Retina (tissue), 1 donor: ENCODE data around the gene KDM1B.
A peak's percentile ranks its signal among the peaks of the same experiment; 100 is the strongest.
"Not testable (repeated sequence)": the region's sequence is repeated elsewhere in the genome, so short reads cannot be mapped to it uniquely, and the experiment has no call there.

Source experiments
- DNase-seq: peaks from one replicate; pipeline ENCODE4 v3.0.0-alpha.2; 2016

The KDM1B gene

GRCh38 chr6:18151391-18151790, 3.8 kb upstream of the KDM1B start:
- not testable (repeated sequence) for DNase-seq

DNA sequence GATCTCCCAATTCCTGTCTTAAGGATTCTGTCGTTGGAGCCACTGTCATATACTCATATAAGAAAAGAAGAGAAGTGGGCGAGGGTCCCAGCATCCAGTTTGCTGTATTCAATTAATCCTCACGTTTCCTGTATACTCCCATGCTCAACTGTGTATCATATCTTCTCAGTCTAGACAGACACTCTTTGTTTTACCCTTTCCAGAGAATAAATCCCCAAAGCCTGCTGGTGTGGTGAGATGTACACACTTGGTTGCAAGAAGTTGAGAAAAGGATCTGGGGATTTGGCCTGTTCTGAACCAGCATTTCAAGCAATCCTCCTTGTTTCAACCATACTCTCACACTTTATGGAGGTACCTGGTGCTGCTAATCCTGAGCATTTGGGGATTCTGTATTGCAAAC, 3.4 kb upstream of the KDM1B start:
- no peak for DNase-seq

GRCh38 chr6:18153311-18153703, 1.9 kb upstream of the KDM1B start:
- no peak for DNase-seq

DNA sequence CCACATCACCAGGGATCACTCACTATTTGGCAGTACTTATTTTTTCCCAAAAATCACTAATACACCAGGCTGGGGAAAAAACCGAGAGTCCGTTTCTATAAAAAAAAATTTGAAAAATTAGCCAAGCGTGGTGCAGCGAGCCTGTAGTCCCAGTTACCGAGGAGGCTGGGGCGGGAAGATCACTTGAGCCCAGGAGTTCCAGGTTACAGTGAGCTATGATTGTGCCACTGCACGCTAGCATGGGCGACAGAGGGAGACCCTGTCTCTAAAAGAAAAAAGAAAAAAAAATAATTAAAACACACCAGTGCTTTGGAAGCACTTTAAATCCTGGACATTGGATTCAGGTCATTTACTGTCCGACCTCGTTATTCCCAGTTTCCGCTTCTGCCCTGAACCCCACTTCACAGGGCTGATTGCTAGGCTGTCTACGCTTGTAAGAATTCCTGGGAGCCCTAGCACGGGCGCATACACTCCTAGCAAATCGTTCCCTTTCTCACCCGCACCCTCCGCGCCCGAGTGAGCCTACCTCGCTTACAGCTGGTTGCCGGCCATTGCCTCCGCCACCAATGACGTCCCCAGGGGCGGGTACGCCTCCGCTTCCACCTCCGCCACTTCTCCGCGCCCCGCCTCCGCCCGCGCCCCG, 594 bp upstream of the KDM1B start, which contains the start of gene TPMT:
Gene TPMT, minus strand, starts transcription at position 571 of the 643 bp plus-strand sequence. CDS start 5,950 bp downstream, outside the sequence.
- DNase-seq = peak; percentile 89

DNA sequence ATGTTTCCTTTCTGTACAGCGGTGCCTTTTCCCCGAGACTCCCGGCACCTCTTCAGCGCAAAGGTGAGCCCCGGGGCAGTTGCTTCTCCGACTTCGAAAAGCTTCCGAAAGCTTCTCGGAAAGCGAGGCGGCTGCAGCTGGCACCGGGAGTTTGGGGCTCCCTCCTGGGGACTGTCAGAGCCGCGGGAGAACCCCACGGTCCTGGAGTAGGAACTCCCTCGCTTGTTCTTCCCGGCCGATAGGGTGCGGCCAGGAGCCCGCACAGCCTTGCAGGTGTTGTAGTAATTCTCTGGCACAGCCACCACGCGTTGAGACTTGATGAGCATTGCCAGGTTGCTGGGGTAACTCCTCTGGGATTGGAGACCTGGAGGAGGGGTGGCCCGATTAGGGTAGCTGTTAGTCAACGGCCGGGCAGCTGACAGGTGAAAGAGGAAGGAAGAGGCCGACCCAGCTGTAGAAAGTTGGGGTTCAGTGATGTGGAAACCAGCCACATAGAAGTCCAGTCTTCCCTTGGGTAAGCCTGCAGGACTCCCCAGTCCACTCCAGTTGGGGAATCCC, 721 bp downstream of the KDM1B start:
- DNase-seq = peak; percentile 75

DNA sequence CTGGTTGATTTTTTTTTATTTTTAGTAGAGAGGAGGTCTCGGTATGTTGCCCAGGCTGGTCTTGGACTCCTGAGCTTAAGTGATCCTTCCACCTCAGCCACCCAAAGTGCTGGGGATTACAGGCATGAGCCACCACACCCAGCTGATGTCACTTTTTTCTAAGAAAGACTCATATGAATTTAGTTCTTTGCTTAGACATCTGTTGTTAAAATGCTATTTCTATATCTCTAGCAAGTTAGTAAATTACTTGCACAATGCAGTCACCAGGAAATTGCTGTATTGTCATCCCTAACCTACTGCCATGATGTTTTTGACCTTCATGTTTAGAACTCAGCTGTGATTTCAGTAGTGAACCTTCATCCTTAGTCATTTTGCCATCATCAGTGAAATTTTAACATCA, 5.7 kb downstream of the KDM1B start:
- DNase-seq = no peak

DNA sequence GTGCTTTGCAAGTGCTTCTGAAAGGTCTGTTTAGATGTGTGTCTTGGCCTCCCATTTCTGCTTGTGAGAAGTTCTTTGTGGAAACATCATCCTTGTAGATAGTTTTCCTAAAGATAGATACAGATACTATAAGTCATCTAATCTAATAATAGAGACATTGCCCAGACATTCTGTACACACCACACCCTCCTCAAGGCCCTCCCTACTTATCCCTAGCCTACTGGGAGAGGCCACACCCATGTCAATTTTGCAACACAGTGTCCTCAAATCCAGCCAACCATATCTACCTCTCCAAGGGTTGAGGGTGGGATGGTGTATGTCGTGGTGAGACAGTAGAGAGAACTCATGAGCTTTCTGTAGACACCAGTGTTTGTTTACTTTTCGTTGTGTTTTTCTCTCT, 6.2 kb downstream of the KDM1B start:
- no peak for DNase-seq

GRCh38 chr6:18162401-18162800, 7.2 kb downstream of the KDM1B start:
- DNase-seq = no peak

GRCh38 chr6:18165751-18166150, 10.5 kb downstream of the KDM1B start:
- no peak for DNase-seq

DNA sequence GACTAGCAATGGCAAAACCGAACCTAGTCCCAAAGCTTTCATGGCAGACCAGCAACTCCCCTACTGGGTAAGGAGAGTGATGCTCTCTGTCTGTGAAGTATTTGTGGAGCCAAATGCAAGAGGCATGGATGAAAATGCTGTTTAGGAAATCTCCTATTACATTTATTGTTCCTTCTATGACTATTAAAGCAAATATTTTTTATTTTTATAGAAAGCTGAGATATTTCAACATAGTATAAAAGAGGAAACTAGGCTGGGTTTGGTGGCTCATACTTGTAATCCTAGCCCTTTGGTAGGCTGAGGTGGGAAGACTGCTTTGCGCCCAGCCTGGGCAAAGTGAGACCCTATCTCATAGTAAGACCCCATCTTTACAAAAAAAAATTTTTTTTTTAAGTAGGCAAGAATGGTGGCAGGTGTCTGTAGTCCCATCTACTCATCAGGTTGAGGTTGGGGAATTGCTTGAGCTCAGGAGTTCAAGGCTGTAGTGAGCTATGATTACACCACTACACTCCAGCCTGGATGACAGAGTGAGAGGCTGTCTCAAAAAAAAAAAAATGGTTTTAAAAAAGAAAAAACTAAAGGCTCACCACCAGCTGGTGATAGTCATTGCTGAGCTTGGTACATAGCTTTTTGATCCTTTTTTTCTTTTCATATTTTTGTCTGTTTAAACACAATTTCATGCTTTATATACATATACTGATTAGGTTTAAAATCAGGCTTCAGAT, 11.3 kb downstream of the KDM1B start:
- DNase-seq = no peak

- no peak for DNase-seq
Measured at GRCh38 chr6:18168264-18168663, 13.0 kb downstream of the KDM1B start.

- DNase-seq = no peak
Measured at GRCh38 chr6:18171871-18172270, 16.6 kb downstream of the KDM1B start.

- DNase-seq = not testable (repeated sequence)
Measured at GRCh38 chr6:18176198-18176597, 21.0 kb downstream of the KDM1B start.

GRCh38 chr6:18177286-18177965, 22.2 kb downstream of the KDM1B start:
- DNase-seq = no peak

- no peak for DNase-seq
Measured at GRCh38 chr6:18178960-18179615, 23.9 kb downstream of the KDM1B start.

DNA sequence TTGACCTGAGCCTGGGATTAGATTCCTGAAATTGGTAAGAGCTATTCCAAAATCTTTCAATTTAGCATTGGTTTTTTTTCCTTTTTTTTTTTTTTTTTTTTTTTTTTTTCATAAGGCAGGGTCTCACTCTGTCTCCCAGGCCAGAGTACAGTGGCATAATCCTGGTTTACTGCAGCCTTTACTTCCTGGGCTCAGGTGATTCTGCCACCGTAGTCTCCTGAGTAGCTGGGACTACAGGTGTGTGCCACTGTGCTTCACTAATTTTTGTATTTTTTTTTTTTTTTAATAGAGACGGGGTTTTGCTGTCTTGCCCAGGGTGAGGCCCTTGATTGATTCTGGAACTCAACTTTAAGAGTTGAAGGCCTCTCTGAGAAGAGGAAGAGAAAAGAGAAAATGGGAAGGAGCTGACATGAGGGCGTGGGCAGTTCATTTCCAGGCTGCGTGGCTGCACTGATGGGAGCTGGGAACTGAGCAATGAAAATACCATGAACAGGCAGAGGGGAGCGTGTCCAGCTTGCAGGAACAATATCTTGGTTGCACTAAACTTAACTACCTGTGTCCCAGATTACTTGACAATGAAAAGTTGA, 24.6 kb downstream of the KDM1B start:
- DNase-seq = no peak

GRCh38 chr6:18182568-18182967, 27.3 kb downstream of the KDM1B start:
- no peak for DNase-seq

DNA sequence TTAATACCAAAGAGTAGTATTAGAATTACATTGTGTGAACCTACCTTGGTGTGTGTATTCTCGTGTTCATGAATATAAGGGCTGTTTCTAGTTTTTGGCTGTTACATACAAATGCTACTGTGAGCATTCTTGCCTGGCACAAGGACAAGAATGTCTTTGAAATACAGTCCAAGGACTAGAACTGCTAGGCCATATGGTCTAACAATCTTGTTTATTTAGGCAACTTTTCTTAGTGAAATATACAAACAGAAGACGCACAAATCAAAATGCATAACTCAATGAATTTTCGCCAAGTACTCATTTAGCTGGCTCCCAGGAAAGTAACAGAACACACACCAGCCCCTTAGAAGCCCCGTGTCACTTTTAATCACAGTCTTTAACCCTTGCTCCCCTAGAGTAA, 28.5 kb downstream of the KDM1B start:
- DNase-seq = no peak

DNA sequence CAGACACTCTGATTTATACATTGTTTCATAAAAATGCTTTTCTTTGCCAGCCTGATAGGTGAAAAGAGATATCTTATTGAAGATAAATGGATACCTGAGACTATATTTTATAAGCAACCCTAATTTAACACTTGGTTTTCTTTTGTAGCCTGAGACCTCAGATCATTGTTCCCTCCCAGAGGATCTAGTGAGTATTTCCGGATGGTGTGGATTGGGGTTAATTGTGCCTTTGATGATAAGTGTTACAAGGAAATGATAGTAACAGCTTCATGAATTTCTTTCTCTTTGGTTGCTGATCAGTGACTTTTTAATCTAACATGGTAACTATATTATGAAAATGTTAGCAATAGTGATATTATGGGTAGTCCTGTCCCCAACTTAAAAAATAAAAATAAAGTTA, 30.4 kb downstream of the KDM1B start:
- no peak for DNase-seq

DNA sequence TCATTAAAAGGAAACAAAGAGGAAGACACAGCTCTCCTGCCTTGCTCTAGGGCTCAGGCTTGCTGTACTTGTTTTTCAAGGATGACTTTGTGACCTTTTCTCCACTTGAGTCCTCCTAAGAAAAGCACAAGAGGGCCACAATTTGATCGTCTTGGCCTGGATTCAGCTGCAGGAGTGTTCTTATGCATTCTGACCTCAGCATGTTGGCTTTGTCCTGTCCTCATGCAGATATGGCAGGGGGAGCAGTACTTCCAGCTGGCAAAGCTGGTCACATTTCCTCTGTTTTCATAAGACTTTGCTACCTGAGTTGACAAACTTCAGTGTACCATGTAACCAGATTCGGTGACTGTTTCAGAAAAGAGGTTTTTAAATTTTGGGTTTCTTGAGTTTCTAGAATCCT, 30.8 kb downstream of the KDM1B start:
- DNase-seq = no peak

DNA sequence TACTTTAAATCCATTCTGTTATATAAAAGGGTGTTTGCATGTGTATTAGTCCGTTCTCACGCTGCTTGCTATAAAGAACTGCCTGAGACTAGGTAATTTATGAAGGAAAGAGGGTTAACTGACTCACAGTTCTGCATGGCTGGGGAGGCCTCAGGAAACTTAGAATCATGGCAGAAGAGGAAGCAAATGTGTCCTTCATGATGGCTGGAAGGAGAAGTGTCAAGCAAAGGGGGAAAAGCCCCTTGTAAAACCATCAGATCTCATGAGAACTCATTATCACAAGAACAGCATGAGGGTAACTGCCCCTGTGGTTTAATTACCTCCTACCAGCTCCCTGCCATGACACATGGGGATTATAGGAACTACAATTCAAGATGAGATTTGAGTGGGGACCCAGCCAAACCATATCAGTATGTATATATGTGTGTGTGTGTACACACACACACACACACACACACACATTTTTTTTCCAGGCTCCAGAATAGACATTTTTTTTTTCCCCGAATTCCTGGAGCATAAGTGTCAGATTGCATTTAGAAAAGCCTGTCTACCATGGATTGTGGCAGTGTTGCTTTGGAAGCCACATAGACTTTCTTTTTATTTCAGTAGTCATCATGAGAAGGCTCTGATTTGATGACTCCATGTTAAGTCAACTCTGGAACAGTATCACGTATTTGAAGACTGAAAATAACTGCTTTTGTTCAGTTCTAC, 31.5 kb downstream of the KDM1B start:
- no peak for DNase-seq

DNA sequence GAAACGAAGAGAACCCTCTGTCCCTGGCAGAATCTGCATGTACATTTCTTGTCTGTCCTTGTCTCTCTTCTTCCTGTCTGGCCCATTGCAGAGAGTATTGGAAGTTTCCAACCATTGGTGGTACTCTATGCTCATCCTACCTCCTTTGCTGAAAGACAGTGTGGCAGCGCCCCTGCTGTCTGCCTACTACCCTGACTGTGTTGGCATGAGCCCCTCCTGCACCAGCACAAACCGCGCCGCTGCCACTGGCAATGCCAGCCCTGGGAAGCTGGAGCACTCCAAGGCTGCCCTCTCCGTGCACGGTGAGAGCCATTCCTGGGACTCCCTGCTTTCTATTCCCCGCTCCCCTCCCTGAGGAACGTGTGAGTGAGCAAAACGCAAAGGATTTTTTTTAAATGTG, 32.5 kb downstream of the KDM1B start:
- no peak for DNase-seq
